HK-2 (cell line): ENCODE results near the gene ZNF302.
"Not testable (repeated sequence)": the region's sequence is repeated elsewhere in the genome, so short reads cannot be mapped to it uniquely, and the experiment has no call there.

Source experiments
- DNase-seq: peaks from one replicate; pipeline ENCODE4 v3.0.0-alpha.2; 2018; ENCODE audit not compliant: unreplicated experiment

ZNF302 gene

GRCh38 chr19:34677386-34678084, at the start of gene ZNF302:
ZNF302 (plus strand) TSS chr19:34677678; CDS start chr19:34678805, 1,127 bp downstream.
- peak; percentile 96 for DNase-seq

GRCh38 chr19:34633802-34634201, 43.7 kb upstream of the ZNF302 start:
- no peak for DNase-seq

GRCh38 chr19:34639491-34640085, 37.9 kb upstream of the ZNF302 start:
- DNase-seq: peak; percentile 18

- DNase-seq: no peak
Measured at GRCh38 chr19:34642241-34642640, 35.2 kb upstream of the ZNF302 start.

- DNase-seq: no peak
Measured at GRCh38 chr19:34644991-34645461, 32.5 kb upstream of the ZNF302 start.

GRCh38 chr19:34645551-34645950, 31.9 kb upstream of the ZNF302 start:
- no peak for DNase-seq

- peak; percentile 45 for DNase-seq
Measured at GRCh38 chr19:34649886-34650543, 27.5 kb upstream of the ZNF302 start.

- DNase-seq: no peak
Measured at GRCh38 chr19:34651747-34652146, 25.7 kb upstream of the ZNF302 start.

GRCh38 chr19:34654796-34655195, 22.7 kb upstream of the ZNF302 start:
- DNase-seq: no peak

GRCh38 chr19:34655651-34656050, 21.8 kb upstream of the ZNF302 start:
- DNase-seq: no peak

- DNase-seq: no peak
Measured at GRCh38 chr19:34661357-34661756, 16.1 kb upstream of the ZNF302 start.

- DNase-seq: no peak
Measured at GRCh38 chr19:34662919-34663318, 14.6 kb upstream of the ZNF302 start.

GRCh38 chr19:34664168-34664567, 13.3 kb upstream of the ZNF302 start:
- DNase-seq: no peak

- DNase-seq: no peak
Measured at GRCh38 chr19:34664870-34665269, 12.6 kb upstream of the ZNF302 start.

- DNase-seq: not testable (repeated sequence)
Measured at GRCh38 chr19:34665275-34665674, 12.2 kb upstream of the ZNF302 start.

- DNase-seq: no peak
Measured at GRCh38 chr19:34666200-34666957, 11.1 kb upstream of the ZNF302 start.

- DNase-seq: no peak
Measured at GRCh38 chr19:34666958-34667265, 10.6 kb upstream of the ZNF302 start.

- no peak for DNase-seq
Measured at GRCh38 chr19:34667349-34668076, 10.0 kb upstream of the ZNF302 start.

GRCh38 chr19:34668077-34668689, 9.3 kb upstream of the ZNF302 start:
- not testable (repeated sequence) for DNase-seq

GRCh38 chr19:34668690-34669089, 8.8 kb upstream of the ZNF302 start:
- DNase-seq: not testable (repeated sequence)

- DNase-seq: no peak
Measured at GRCh38 chr19:34669305-34669704, 8.2 kb upstream of the ZNF302 start.
